Natural killer cell treated with Interleukin-12 subunit alpha and Interleukin-12 subunit beta and Interleukin-15 and Interleukin-18, amount 100 ng/mL, for 72 hours (primary cell): ENCODE results near the gene UPF1. TPM values are rescaled to one million over a fixed set of nuclear protein-coding genes. Genes with fewer than 3 reads are reported as not detected.

ENCODE experiments used
- ATAC-seq, 2 donors: fragments of 150-1000 bp; cut with Tn5 transposase in 1 of 2; sonication (Bioruptor Pico), chemical (Tn5 transposase) in 1 of 2; 2 replicates each; pipeline ENCODE4 v1.10.0; 2021
- DNase-seq: peaks from one replicate; pipeline ENCODE4 v3.0.0; 2022; ENCODE audit warnings: low spot score
- H3K27ac Mint-ChIP-seq, 2 donors: 1 replicate in 1 of 2; 2 replicates in 1 of 2; pipeline ENCODE4 v1.8.0; 2022; ENCODE audit warnings: mixed read lengths in 2 of 2, mild to moderate bottlenecking in 1 of 2, moderate library complexity in 1 of 2
- H3K27me3 Mint-ChIP-seq, 2 donors: 1 replicate in 1 of 2; 2 replicates in 1 of 2; pipeline ENCODE4 v1.8.0; 2022; ENCODE audit warnings: mixed read lengths in 2 of 2
- H3K36me3 Mint-ChIP-seq: one replicate; pipeline ENCODE4 v1.8.0; 2022; ENCODE audit warnings: mixed read lengths
- H3K4me1 Mint-ChIP-seq, 2 donors: 1 replicate in 1 of 2; 2 replicates in 1 of 2; pipeline ENCODE4 v1.8.0; 2022; ENCODE audit warnings: low read depth in 2 of 2, mixed read lengths in 2 of 2, mild to moderate bottlenecking in 1 of 2
- H3K4me3 Mint-ChIP-seq: one replicate; pipeline ENCODE4 v1.8.0; 2022; ENCODE audit warnings: mixed read lengths
- H3K9me3 Mint-ChIP-seq: 2 replicates; pipeline ENCODE4 v1.8.0; 2022; ENCODE audit warnings: mixed read lengths
- total RNA-seq, 2 donors: library from RNA; stranded (reverse); gene quantifications; one replicate each; pipeline ENCODE4 v1.2.3, GENCODE V29; 2022

Gene UPF1
- total RNA-seq = 100 to 1,000 TPM; 104 to 150 TPM

DNA sequence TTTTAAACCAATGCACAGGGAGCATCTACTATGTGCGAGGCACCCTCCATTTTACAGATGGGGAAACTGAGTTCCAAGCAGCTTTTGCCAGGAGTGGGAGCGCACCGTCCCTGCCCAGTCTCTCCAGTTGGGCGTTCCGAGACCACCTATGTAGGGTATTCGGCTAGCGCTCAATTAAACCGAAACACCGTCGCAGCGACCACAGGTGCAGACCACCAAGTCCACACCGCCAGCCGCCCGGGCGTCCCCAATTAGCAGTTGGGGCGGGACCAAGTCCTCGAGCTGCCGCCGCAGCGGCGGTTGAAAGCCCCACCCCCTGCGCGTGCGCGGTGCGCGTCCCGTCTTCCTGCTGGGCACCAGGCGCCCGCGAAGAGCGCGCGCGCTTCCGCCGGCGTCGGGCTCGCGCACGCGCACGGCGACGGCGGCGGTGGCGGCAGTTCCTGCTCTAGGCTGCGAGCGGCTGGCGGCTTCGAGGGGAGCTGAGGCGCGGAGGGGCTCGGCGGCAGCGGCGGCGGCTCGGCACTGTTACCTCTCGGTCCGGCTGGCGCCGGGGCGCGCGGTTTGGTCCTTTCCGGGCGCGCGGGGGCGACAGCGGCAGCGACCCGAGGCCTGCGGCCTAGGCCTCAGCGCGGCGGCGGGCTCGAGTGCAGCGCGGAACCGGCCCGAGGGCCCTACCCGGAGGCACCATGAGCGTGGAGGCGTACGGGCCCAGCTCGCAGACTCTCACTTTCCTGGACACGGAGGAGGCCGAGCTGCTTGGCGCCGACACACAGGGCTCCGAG lies at the start of gene UPF1:
Gene UPF1, plus strand, starts transcription at position 436 of the 782 bp plus-strand sequence. Its CDS starts 251 bp downstream, at position 687.
- no peaks in the 10 kb centered on the region for H3K9me3 Mint-ChIP-seq
- peaks cover 0 to 4% of the 10 kb centered on the region in 2 donors for H3K27me3 Mint-ChIP-seq
- DNase-seq (peak; percentile 99), ATAC-seq (peak; percentile 91 to 92)
- H3K36me3 Mint-ChIP-seq = peaks cover 8% of the 10 kb centered on the region
- peak within 1 kb of the TSS; percentile 86 to 91 for H3K27ac Mint-ChIP-seq
- H3K4me3 Mint-ChIP-seq = peak within 1 kb of the TSS; percentile 95
- H3K4me1 Mint-ChIP-seq = peaks cover 37 to 41% of the 10 kb centered on the region in 2 donors

DNA sequence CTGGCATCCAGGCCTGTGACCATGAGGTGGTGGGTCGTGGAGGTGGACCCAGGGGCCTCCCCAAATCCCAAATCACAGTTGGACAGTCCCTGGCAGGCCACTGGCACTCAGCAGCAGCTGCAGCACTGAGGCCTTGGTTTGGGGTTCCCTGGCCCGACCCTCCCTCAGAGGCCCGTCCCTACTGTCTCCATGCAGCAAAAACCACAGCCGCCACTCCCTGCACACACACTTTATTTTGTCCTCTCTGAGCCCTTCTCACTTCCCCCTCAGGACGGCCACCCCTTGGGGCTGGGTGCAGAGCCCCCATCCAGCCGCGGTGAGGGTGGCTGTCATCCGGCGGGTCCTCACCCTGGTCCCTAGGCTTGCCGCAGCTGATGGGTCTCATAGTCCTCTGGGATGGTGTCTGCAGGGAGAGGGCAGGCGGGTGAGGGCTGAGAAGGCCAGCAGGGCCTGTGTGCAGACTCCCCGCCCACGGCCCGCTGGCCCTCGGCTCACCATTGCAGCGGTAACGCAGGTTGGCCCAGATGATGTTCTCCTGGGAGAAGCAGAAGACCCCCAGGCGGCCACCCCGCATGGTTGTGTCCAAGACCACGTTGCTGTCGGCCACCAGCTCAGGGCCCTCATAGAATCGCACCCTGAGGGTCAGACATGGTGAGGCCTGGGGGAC lies 49.1 kb upstream of the UPF1 start:
- no peak for ATAC-seq
- peaks cover 4 to 19% of the 10 kb centered on the region in 2 donors for H3K4me1 Mint-ChIP-seq
- no peaks in the 10 kb centered on the region for H3K36me3 Mint-ChIP-seq
- H3K9me3 Mint-ChIP-seq = no peaks in the 10 kb centered on the region
- no peak for DNase-seq
- H3K27me3 Mint-ChIP-seq = peaks cover 12 to 18% of the 10 kb centered on the region in 2 donors
- H3K27ac Mint-ChIP-seq = no peak overlapping the region
- H3K4me3 Mint-ChIP-seq = no peak overlapping the region

- no peak overlapping the region for H3K4me3 Mint-ChIP-seq
Measured at GRCh38 chr19:18783958-18784785, 47.6 kb upstream of the UPF1 start.

DNA sequence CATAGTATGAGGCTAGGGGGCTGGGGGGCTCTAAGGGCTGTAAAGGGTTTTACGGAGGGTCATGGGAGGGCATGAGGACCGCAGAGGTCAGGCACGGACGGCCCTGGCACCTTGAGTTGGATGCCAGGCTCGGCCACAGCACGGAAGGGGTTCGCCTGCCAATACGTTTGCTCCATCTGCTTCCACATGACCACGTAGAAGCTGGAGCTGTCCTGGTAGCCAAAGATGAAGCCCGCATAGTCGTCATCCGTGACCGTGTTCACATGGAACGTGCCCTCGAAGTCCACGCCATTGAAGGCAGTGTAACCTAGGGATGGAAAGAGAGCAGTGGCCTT lies 47.0 kb upstream of the UPF1 start:
- Mint-ChIP-seq H3K9me3 (no peaks in the 10 kb centered on the region), H3K27ac (no peak overlapping the region), H3K4me1 (peaks cover 9 to 31% of the 10 kb centered on the region in 2 donors), H3K36me3 (no peaks in the 10 kb centered on the region), H3K27me3 (peaks cover 21 to 24% of the 10 kb centered on the region in 2 donors), H3K4me3 (no peak overlapping the region)
- ATAC-seq = no peak
- DNase-seq = no peak

More at GRCh38 chr19:18783958-18784785, 47.6 kb upstream of the UPF1 start:
- no peaks in the 10 kb centered on the region for H3K36me3 Mint-ChIP-seq
- no peak for ATAC-seq
- no peak overlapping the region for H3K27ac Mint-ChIP-seq
- peaks cover 19% of the 10 kb centered on the region in 2 donors for H3K27me3 Mint-ChIP-seq
- H3K4me1 Mint-ChIP-seq = peaks cover 6 to 29% of the 10 kb centered on the region in 2 donors
- DNase-seq = no peak
- no peaks in the 10 kb centered on the region for H3K9me3 Mint-ChIP-seq

- Mint-ChIP-seq H3K27me3 (peaks cover 25 to 31% of the 10 kb centered on the region in 2 donors), H3K27ac (no peak overlapping the region), H3K36me3 (no peaks in the 10 kb centered on the region), H3K4me1 (peaks cover 15 to 35% of the 10 kb centered on the region in 2 donors), H3K4me3 (no peak overlapping the region), H3K9me3 (no peaks in the 10 kb centered on the region)
- no peak for DNase-seq
- ATAC-seq = peak; percentile 72 to 82
Measured at GRCh38 chr19:18785179-18786124, 46.3 kb upstream of the UPF1 start.

DNA sequence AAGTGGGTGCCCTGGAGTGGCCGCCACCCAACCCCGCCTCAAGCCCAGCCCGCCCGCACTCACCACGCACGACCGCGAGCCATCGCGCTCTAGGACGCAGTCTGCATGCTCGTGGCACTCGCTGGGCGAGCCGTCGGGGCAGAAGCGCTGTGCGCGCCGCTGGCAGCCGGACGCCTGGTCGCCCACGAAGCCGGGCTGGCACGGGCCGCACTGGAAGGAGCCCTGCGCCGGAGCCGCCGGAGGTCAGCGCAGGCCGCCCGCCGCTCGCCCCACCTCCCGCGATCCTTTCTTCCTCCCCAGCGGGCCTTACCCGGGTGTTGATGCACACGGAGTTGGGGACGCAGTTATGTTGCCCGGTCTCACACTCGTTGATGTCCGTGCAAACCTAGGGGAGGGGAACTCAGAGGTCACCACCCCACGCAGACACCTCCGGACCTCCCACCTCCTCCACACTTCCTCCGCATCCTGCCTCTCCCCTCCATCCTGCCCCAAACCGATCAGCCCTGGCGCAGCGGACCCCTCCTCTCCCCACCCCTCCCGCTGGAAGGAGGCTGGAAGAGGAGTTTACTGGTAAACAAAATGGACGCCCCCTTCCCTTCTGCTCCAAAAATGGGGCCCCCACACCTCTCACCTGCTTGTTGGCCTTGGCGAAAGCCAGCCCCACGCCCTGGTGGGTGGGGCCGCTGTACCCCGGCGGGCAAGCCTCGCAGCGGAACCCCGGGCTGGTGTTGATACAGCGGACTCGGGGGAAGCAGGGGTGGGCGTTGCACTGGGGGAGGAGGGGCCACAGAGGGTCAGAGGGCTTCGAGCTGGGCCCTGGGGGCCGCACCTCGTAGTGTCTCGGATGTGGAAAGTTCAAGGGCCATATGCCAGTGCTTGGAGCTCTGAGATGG lies 43.0 kb upstream of the UPF1 start:
- H3K27ac Mint-ChIP-seq = no peak overlapping the region

DNA sequence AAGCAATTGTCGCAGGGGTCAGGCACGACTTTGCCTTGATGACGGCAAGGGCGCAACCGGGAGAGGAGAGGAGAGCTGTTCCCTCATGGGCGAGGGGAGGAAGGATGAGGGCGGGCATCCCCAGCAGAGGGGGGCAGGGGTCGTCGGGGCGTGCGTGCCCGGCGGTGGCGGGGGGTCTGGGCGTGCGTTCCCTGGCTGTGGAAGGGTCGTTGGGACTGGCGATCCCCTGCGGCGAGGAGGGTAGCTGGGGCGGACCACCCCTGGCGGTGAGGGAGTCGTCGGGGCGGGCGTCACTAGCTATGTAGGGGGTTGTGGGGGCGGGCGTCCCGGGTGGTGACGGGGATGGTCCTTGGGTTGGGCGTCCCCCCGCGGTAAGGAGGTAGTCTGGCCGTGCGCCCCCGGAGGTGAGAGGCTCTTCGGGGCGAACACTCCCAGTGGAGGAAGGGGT lies 42.3 kb upstream of the UPF1 start:
- Mint-ChIP-seq H3K9me3 (no peaks in the 10 kb centered on the region), H3K27ac (no peak overlapping the region), H3K4me1 (peaks cover 16 to 33% of the 10 kb centered on the region in 2 donors), H3K27me3 (peaks cover 37 to 52% of the 10 kb centered on the region in 2 donors), H3K4me3 (peak overlapping the region; percentile 60), H3K36me3 (no peaks in the 10 kb centered on the region)
- DNase-seq (no peak), ATAC-seq (no peak)

More for the DNA sequence above, 43.0 kb upstream of the UPF1 start:
- H3K27me3 Mint-ChIP-seq = peaks cover 36 to 51% of the 10 kb centered on the region in 2 donors
- peaks cover 16 to 36% of the 10 kb centered on the region in 2 donors for H3K4me1 Mint-ChIP-seq
- peak overlapping the region; percentile 60 for H3K4me3 Mint-ChIP-seq
- DNase-seq (no peak), ATAC-seq (no peak)
- H3K36me3 Mint-ChIP-seq = no peaks in the 10 kb centered on the region
- H3K9me3 Mint-ChIP-seq = no peaks in the 10 kb centered on the region

DNA sequence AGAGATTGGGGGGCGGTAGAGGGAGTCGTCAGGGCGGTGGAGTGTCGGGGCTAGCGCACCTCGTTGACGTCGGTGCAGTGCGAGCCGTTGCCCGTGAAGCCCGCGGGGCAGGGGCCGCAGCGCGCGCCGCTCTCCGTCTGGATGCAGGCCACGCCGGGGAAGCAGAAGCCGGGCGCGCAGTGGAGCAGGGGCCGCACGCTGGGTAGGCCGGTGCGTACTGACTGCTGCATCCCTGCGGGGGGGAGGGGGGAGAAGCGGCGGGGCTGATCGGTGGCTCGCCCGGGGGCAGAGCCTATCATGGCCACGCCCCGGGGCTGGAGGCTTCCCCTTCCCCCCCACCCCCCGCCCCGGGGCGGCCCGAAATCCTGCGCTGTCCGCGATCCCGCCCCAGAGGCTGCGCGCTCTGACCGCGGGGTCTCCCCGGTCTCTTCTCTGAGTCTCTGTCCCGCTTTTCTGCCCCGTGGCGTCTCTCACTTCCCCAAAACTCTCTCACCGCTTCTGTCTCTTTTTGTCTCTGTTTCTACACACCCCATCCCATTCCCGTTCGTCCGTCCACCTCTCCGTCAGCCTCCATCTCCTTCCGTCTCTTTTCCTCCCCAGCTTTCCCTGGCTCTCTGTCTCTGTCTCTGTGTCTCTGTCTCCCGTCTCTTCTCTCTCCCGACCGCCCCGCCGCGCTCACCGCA lies 41.7 kb upstream of the UPF1 start:
- Mint-ChIP-seq H3K36me3 (no peaks in the 10 kb centered on the region), H3K4me1 (peaks cover 16 to 31% of the 10 kb centered on the region in 2 donors), H3K27ac (no peak overlapping the region), H3K9me3 (no peaks in the 10 kb centered on the region), H3K27me3 (peaks cover 35 to 48% of the 10 kb centered on the region in 2 donors), H3K4me3 (peak overlapping the region; percentile 66)
- DNase-seq (no peak), ATAC-seq (no peak)

DNA sequence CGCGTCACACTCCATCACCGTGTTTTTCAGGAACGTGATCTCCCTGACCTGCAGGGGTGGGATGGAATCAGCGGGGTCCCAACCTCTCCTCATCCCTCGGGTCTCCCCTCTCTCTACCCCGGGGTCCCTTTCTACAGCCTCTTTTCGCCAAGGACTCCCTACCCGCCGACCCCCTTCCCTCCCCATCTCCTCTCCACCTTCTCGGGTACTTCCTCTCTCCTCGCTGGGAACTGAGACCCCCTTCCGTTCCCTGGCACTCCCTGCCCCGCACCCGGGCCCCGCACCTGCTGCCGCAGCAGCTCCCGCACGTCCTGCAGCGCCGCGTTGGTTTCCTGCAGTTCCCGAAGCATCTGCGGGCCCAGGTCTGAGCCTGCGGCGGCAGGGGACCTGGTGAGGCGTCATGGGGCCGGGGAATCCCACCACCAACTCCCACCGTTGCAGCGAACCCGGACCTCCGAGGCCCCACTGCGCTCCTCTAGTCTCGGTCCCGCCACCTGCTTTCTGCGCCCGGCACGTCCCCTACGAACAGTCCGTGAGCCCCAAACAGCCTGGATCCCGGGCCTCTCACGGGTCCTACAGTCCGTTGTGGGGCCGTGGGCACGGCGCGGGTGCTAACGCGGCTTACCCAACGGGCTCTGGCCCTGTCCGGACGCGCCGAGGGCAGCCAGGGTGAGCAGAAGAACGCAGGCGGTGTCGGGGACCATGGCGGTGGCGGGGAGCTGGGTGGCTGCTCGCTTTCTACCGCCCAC lies 41.0 kb upstream of the UPF1 start, which contains the start of gene COMP:
Gene COMP, minus strand, starts transcription at position 740 of the 749 bp plus-strand sequence. Its CDS starts 36 bp downstream, at position 704.
- ATAC-seq (no peak), DNase-seq (no peak)
- peaks cover 12 to 27% of the 10 kb centered on the region in 2 donors for H3K4me1 Mint-ChIP-seq
- H3K27ac Mint-ChIP-seq = no peak within 1 kb of the TSS
- H3K9me3 Mint-ChIP-seq = no peaks in the 10 kb centered on the region
- H3K4me3 Mint-ChIP-seq = peak within 1 kb of the TSS; percentile 66
- H3K36me3 Mint-ChIP-seq = no peaks in the 10 kb centered on the region
- H3K27me3 Mint-ChIP-seq = peaks cover 31 to 48% of the 10 kb centered on the region in 2 donors

DNA sequence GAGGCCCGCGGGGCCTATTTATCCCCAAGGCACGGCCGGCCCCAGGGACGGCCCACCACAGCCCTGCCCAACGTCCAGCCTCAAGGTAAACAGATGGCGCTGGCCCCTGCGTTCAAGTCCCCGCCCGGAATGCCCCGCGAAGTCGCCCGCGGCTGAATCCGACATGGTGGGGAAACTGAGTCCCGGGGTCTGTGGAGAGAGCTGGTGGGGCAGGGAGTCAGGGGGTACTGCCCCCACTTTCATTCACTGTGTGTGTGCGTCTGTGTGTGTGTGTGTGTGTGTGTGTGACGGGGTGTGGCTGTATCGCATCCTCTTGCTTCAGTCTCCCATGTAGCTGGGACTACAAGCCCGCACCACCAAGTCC lies 40.5 kb upstream of the UPF1 start:
- DNase-seq (no peak), ATAC-seq (no peak)
- Mint-ChIP-seq H3K27me3 (peaks cover 27 to 48% of the 10 kb centered on the region in 2 donors), H3K9me3 (no peaks in the 10 kb centered on the region), H3K27ac (no peak overlapping the region), H3K4me1 (peaks cover 12 to 23% of the 10 kb centered on the region in 2 donors), H3K36me3 (no peaks in the 10 kb centered on the region), H3K4me3 (no peak overlapping the region)

DNA sequence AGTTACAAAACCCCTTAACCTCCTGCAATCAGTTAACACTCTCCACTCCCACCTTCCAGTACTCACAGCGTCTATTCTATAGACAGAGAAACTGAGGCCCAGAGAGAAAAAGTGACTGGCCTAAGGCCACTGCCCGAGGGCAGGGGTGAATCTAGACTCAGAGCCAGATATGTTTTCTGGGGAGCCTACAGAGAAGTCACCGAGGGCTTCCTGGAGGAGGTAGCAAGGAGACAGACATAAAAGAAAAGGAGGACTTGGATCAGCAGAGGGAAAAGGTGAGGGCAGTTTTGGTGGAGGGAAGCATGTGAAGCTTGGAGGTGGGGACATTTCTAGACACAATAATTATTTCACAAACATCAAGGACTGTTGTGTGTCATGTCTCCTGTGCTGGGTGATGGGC lies 39.1 kb upstream of the UPF1 start:
- Mint-ChIP-seq H3K27me3 (peaks cover 28 to 54% of the 10 kb centered on the region in 2 donors), H3K36me3 (no peaks in the 10 kb centered on the region), H3K9me3 (no peaks in the 10 kb centered on the region), H3K27ac (no peak overlapping the region), H3K4me1 (peaks cover 12 to 17% of the 10 kb centered on the region in 2 donors), H3K4me3 (no peak overlapping the region)
- DNase-seq = no peak
- ATAC-seq = no peak
